Measurements from ENCODE around the gene NR4A3.
"Not testable (repeated sequence)": the region's sequence is repeated elsewhere in the genome, so short reads cannot be mapped to it uniquely, and the experiment has no call there.

NR4A3 gene

DNA sequence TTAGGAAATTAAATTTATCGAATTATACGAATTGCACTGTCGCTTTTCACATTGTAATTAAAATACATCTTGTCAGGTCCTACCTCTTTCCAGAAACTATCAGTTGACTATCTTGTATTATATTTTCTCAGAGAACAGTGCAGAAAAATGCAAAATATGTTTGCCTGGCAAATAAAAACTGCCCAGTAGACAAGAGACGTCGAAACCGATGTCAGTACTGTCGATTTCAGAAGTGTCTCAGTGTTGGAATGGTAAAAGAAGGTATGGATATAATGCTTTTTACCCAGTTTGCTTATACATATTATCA is 10.8 kb downstream of the NR4A3 start:
- no peak for DNase-seq (ENCODE audit: low read depth in 1 of 2, low spot score in 1 of 2)

DNA sequence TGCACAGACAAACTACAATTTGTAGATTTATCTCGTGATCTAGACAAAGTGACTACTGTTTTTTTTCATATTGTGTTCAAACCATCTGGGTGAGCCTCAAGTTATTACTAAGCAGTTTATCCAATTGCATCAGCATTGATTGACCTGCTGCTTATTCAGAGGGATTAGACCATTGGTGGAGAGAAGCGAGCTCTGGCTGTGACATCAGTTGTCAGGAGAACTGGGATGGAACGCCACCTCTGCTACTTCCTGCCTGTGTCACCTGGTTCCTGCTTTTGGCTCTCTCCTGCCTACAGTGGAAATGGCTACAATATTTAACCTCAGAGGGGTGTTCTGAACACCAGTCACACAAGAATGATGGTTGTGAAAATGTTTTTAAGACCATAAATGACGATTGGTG is 12.1 kb downstream of the NR4A3 start:
- DNase-seq (ENCODE audit: low read depth in 1 of 2, low spot score in 1 of 2): no peak

DNA sequence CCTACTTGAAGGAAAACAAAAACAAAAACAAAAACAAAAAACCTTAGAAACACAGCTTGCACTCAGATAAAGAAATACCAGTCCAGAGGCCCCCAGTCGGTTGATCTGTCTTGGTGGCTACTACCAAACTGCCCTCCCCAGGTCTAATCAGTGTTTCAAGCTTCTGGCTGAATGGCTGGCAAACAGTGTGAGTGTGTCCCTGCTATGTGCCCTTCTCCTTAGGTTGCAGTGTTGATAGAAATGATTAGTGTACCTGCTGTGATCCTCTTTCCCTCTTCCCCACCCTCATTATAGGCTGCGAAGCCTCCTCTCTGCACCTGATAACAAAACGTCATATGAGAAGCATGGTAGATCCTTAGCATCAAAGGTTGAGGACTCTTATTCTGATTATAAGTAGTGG is 12.8 kb downstream of the NR4A3 start:
- no peak for DNase-seq (ENCODE audit: low read depth in 1 of 2, low spot score in 1 of 2)

DNA sequence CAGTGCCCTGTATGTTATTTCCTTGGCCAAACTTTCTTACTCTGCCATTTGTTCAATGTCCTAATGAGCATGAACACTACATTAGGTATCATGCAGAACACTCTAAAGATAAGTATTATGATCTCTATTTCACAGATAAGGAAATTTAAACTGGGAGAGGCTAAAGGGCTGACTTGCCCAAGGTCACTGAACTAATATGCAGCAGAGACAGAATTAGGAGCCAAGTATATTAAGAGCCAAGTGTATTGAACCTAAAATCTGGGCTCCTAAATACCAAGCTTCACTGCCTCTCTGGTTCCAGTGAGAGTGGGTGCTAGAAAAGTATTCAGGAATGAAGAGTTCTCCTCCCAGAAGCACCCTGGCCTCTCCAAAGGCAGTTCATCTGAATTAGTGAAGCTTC is 13.5 kb downstream of the NR4A3 start:
- no peak for DNase-seq (ENCODE audit: low read depth in 1 of 2, low spot score in 1 of 2)

DNA sequence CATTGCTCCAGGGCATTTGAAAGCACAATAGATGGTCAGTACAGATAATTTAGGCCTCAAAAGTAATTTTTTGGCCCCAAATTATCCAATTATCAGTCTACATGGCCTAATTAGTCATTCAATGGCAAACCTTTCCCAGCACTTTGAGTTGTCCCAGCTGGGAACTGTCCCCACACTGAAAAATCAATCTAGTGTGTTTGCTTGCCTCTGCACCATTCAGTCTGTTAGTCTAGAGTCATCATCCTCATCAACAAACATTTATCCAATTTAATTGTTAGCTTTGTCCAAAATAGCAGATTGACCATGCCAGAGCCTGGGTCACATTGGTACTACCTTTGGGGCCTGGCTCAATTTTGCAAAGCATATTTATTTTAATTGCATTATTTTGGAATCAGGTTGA is 13.9 kb downstream of the NR4A3 start:
- no peak for DNase-seq (ENCODE audit: low read depth in 1 of 2, low spot score in 1 of 2)

DNA sequence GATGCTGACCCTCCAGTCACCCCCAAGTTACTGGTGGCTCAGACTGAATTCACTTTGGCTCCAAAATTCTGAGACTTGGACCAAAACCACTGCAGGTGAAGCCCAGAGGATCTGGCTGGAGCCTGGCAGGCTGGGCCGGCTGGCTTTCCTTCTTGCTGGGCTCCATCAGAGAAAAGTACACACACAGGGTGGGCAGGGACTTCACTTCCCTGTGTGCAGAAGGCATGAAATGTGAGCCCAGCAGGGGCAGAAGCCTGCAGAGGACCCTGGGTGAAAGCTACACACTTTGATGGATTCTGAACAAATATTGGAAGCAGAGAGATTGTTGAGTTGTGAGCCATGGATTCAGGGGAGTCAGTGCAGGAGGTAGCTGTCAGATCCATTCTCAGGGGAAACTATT is 18.4 kb downstream of the NR4A3 start:
- no peak for DNase-seq (ENCODE audit: low read depth in 1 of 2, low spot score in 1 of 2)

DNA sequence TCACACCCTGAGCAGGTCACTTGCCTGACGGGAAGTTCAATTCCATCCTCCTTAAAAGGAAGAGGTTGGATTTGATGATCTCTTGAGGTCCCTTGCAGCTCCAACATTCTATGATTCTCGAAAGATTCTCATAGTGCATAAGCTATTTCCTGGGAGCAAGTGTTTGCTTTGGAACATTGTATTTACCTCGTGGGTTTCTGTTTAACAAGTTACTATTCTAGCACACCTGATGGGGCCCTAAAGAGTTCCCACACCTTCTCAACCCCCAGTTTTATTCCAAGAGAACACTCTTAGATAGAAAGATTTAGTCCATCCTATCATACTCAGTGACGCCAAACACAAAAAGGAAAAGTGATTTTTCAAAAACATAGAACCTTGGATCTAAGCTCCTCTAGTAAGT is 23.4 kb downstream of the NR4A3 start:
- DNase-seq (ENCODE audit: low read depth in 1 of 2, low spot score in 1 of 2): no peak

DNA sequence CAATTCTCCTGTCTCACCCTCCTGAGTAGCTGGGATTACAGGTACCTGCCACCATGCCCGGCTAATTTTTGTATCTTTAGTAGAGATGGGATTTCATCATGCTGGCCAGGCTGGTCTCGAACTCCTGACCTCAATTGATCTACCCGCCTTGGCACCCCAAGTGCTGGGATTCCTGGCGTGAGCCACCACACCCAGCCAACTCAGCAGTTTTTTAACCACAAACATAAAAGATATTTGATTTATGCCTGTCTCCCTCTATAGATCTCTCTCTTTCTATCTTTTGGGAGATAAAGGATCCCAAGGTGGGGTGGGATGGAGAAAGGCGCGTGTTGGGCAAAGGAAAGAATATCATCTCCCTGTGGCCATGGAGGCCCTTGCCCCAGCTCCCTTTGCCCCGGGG is 26.8 kb downstream of the NR4A3 start:
- no peak for DNase-seq (ENCODE audit: low read depth in 1 of 2, low spot score in 1 of 2)

DNA sequence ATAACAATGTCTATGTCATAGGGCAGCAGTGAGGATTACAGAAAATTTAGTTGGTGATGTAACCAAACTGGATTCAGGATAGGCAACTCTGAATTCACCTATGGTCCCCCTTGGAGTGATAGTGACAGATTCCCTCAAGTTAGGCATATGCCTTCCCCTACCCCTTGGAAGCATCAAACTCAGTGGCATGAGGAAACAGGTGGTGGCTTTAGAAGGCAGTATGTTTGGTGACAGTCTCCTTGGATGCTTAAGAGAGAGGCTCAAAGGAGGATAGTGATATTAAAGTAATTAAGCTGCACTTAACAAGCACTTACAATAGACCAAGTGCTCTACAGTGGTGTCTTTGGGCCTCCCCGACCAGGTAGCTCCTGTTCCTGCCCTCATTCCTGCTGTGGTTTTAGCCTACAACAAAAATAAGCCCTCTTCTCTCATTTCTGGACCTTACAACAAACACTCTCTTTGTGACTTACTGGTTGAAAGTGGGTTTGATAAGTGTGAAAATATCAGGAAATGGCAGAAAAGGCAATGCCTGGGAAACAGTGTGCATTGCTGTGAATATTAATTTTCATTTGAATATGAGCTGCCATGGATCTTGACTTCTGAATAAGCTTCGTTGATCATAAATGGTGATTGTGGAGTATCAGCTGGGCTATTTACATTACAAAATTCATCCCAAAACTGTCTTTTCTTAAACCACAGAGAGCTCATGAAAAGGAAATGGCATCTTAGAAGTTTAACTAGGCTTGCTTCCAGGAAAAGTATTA is 29.2 kb downstream of the NR4A3 start:
- DNase-seq (ENCODE audit: low read depth in 1 of 2, low spot score in 1 of 2): no peak

DNA sequence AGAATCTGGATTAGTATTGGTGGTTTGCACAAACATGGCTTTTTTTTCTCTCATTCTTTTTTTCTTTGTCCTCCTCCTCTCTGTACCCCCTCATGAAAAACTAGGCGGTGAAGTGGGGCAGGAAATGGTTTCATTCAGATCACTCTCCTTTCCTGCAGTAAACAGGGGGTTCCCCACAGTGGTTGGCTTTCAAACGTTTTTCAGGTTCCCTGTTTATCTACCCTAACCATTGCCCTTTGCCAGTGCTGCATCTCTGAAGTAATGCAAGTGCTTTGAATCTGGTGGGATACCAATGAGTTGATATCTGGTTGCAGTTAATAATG is 29.8 kb downstream of the NR4A3 start:
- DNase-seq (ENCODE audit: low read depth in 1 of 2, low spot score in 1 of 2): no peak

DNA sequence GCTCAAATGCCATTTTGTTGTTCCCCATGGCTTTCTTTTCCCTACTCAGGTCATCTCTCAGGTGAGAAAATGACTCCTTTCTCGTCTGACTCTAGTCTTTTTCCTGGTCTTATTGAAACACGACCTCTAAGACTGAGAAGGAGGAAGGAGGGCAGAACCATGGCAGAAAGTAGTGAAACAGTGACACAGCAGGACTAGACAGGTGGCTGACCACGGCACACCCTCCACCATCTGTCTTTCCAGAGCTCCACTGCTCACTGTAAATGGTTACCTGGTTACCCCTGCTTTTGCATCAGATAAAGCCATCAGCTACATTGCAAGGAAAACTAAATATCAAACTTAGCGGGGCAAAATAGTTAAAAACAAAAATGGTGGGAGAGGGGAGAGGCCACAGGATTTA is 30.9 kb downstream of the NR4A3 start:
- DNase-seq (ENCODE audit: low read depth in 1 of 2, low spot score in 1 of 2): no peak

DNA sequence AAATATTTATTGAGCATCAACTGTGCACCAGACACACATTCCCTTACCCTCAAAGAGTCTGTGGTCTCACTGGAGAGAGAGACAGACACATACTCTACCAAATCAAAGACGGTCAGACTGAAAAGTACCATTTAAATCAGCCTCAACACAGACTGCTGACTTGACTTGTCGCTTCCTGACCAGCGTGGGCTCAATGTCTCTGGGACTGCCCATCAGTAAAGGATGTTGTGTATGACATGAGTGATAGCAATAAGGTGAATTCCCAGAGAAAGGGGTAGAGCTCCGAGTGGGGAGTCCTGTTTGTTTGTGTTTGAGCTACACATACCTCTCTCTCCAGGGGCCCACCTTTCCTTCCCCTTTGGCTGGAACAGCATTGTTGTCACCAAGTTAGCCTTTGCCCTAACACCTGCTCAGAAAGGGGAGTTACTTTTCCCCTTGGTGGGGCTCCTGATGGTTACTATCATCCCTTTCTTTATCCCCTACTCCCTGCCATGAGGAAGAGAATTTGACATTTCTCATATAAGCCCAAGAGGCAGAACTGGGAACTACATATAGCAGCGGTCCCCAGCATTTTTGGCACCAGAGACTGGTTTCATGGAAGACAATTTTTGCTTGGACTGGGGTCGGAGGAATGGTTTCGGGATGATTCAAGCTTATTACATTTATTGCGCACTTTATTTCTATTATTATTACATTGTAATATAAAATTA is 33.9 kb downstream of the NR4A3 start:
- no peak for DNase-seq (ENCODE audit: low read depth in 1 of 2, low spot score in 1 of 2)

DNA sequence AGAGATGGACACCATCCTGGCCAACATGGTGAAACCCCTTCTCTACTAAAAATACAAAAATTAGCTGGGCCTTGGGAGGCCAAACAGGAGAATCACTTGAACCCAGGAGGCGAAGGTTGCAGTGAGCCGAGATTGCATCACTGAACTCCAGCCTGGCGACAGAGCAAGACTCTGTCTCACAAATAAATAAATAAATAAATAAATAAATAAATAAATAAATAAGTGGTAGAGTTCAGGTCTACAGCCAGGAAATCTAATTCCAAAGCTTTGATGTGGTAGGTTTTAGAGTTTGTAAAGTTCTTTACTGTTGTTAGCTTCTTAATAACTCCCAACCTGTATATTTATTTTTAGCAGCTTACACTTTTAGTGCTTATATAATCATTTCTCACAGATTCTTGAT is 35.9 kb downstream of the NR4A3 start:
- DNase-seq (ENCODE audit: low read depth in 1 of 2, low spot score in 1 of 2): not testable (repeated sequence)

DNA sequence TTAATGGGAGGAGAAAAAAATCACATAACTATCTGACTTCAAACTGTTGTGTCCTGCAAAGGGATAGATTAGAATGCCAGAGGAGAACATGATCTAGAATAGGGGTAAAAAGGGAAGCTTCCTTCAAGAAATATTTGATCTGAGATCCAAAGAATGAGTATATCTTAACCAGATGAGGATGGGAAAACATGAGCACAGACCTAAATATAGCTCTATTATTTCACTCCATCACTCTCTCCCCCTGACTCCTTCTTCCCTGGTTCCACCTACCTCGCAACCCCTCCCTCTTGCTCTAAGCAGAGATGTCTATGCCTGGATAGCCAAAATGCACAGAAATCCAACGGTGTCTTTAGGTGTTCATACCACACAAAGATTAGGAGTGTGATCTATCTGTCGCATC is 36.4 kb downstream of the NR4A3 start:
- no peak for DNase-seq (ENCODE audit: low read depth in 1 of 2, low spot score in 1 of 2)

DNA sequence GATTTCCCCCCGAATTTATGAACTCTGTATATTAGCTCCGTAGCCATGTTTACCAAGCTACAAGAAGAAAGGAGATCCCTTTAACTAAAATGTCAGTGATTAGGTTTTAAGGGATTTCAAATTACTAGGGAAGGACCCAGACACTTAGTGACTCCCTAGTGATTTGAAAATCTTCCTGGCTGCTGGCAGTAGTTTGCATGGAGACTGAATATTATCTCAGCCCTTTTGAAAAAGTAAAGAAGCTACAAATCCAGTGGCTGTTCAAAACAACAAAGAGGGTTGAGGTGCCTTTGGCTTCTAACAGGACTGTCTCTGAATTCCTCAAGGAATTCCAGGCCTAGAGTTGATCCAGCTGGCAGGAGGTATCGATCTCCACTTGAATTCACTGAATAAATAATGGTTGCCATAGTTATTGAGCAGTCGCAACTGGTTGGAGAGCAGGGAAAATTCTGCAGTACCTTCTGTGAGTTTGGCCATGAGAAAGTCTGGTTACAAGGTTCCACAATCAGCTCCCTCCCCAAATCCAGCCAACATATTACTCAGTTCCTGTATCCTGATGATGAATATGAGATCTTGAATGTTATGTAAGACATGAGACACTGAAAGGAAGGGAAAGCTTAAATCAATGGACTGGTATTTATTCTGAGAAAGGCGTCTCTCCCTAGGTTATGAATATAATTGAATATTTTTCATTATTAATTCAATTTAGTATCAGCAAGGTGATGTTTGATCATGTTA is 37.7 kb downstream of the NR4A3 start:
- DNase-seq (ENCODE audit: low read depth in 1 of 2, low spot score in 1 of 2): no peak

DNA sequence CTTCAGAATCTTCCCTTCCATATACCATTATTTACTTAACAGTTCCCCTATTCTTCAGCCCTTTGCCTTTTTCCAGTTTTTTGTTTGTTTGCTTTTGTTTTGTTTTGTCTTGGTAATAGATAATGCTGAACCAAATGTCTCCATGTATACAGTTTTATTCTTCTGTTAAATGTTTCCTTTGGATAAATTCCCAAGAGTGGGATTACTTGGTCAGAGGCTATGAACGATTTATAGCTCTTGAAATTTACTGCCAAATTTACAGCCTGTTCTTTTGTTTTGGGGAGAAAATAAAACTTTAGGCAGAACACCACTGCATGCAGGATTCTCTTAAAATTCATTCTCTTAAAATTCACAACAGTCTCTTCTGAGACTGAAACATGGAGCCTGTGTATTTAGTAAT is 38.6 kb downstream of the NR4A3 start:
- no peak for DNase-seq (ENCODE audit: low read depth in 1 of 2, low spot score in 1 of 2)

DNA sequence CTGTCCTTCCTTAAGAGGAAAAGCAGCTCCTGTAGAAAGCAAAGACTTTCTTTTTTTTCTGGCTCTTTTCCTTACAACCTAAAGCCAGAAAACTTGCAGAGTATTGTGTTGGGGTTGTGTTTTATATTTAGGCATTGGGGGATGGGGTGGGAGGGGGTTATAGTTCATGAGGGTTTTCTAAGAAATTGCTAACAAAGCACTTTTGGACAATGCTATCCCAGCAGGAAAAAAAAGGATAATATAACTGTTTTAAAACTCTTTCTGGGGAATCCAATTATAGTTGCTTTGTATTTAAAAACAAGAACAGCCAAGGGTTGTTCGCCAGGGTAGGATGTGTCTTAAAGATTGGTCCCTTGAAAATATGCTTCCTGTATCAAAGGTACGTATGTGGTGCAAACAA is 42.3 kb downstream of the NR4A3 start:
- no peak for DNase-seq (ENCODE audit: low read depth in 1 of 2, low spot score in 1 of 2)

DNA sequence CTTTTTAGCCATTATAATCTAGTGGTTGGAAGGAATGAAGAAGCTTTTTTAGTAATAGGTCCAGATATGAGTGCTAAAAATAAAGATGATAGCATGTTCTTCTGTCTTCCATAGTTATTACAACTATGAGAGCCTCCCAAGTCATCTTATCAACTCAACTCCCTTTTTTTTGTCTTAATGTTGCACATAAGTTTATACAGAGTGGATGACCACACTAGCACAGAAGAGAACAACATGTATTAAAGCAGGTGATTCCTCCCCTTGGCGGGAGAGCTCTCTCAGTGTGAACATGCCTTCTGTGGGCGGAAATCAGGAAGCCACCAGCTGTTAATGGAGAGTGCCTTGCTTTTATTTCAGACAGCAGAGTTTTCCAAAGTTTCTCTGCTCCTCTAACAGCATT is 44.7 kb downstream of the NR4A3 start:
- no peak for DNase-seq (ENCODE audit: low read depth in 1 of 2, low spot score in 1 of 2)

DNA sequence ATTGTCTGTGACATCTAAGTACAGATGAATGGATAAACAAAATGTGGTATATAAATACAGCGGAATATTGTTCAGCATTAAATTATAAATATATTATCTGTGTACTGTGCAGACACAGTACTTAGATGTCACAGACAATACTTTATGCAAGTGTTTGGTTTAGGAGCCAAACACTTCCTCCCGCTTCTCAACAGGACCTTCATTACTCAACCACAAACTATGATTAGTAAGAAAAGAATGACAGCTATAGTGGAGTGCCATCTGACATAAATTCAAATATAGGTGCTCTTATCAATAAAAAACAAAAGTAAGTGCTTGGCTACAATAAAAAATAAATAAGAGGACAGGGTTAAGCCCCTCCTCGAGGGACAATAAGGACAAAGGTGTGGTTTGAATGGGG is 45.9 kb downstream of the NR4A3 start:
- DNase-seq (ENCODE audit: low read depth in 1 of 2, low spot score in 1 of 2): no peak

DNA sequence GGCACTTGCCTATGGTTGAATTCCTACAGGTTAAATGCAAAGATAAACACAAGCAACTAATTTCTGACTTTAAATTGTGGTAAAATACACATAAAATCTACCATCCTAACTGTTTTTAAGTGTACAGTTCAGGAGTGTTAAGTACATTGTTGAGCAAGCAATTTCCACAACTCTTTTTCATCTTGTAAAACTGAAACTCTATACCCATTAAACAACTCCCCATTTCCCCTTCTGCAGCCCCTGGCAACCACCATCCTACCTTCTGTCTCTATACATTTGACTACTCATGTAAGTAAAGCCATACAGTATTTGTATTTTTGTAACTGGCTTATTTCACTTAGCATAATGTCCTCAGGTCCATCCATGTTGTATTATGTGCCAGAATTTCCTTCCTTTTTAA is 46.3 kb downstream of the NR4A3 start:
- DNase-seq (ENCODE audit: low read depth in 1 of 2, low spot score in 1 of 2): no peak

DNA sequence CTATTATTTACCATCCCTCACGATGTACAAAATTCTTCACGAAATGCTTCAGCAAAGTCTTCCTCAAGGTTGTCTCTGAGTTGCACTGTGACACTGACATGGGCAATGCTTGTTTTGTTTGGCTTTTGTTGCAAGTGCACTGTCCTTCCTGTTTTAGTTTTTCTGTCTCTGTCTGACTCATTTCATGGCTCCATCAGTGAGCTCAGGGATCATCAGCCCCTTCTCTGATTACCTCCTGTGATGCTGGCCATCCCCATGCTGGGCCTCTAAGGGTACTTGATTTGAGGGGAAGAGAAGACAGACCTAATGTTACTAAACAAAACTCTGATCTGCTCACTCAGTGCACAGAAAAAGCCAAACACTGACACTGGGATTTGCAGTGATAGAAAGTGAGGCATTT is 47.2 kb downstream of the NR4A3 start:
- no peak for DNase-seq (ENCODE audit: low read depth in 1 of 2, low spot score in 1 of 2)

DNA sequence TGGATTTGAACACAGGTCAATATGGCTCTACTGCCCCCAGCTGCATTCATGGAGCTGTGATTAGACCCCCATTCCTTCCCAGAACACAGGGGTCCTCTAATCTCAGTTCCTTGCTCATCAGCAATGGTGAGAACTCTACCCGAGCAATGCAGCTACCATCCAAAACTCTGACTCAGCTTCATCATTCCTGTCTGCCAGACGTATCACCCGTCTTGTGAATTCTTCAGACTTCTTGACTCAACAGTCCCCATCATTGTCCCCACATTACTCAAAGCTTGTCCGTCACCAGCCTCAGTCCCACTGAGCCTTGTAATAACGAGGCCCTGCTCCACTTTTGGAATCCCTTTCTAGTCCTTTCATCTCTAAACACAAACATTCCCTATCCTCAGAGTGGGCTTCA is 48.4 kb downstream of the NR4A3 start:
- no peak for DNase-seq (ENCODE audit: low read depth in 1 of 2, low spot score in 1 of 2)

DNA sequence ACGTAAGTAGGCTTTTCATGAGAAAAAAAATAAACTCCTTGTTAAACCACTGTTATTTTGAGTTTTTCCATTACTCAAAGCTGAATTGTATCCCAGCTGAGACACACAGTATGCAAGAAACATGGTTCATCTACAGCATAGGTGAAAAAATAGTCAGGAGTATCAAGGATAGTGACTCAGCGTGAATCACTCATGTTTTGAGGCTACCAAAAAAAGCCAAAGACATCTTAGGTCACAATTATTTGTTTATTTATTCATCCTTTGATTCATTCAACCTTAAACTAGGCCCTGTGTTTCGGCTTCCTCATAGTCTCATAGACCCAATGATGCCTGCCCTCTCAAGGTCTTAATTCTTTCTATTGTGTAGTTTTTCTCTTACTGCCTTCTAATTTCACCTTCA is 51.8 kb downstream of the NR4A3 start:
- DNase-seq (ENCODE audit: low read depth in 1 of 2, low spot score in 1 of 2): no peak

All from activated CD4-positive, alpha-beta T cell treated with anti-CD3 and anti-CD28 coated beads, Interleukin-2, amount 50 U/mL, for 24 hours (primary cell).